ENCODE data around the gene NPIPA2.
"Not testable (repeated sequence)": the region's sequence is repeated elsewhere in the genome, so short reads cannot be mapped to it uniquely, and the experiment has no call there.

The NPIPA2 gene

GRCh38 chr16:14742273-14743128 lies at the start of gene NPIPA2:
Gene NPIPA2, plus strand, starts transcription at chr16:14742533. Its CDS starts 5,533 bp downstream, at chr16:14748066.
- DNase-seq = not testable (repeated sequence)

GRCh38 chr16:14694129-14694528 lies 48.2 kb upstream of the NPIPA2 start, which contains the start of gene PLA2G10:
Gene PLA2G10, minus strand, starts transcription at chr16:14694308. Its CDS starts 79 bp downstream, at chr16:14694229.
- DNase-seq = not testable (repeated sequence)

GRCh38 chr16:14701859-14702258 lies 40.5 kb upstream of the NPIPA2 start:
- DNase-seq = not testable (repeated sequence)

DNA sequence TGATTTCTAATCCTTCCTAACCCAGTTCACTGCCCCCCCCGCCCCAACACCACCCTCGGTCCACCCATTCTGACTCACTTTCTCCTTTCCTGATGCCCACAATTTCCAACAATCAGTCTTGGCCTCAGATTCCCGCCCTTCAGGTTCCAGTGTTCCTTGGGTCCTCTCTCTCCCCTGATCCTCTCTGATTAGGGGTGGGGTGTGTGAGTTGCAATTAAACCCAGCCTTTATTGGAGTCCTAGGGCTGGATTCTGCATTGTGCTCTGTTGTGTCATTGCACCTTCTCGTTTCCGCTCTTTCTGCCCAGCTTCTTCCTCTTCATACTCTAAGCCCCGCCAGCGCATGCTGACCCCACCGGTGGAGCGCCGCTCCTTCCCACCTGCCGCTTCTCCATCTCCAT lies 39.7 kb upstream of the NPIPA2 start:
- DNase-seq = not testable (repeated sequence)

DNA sequence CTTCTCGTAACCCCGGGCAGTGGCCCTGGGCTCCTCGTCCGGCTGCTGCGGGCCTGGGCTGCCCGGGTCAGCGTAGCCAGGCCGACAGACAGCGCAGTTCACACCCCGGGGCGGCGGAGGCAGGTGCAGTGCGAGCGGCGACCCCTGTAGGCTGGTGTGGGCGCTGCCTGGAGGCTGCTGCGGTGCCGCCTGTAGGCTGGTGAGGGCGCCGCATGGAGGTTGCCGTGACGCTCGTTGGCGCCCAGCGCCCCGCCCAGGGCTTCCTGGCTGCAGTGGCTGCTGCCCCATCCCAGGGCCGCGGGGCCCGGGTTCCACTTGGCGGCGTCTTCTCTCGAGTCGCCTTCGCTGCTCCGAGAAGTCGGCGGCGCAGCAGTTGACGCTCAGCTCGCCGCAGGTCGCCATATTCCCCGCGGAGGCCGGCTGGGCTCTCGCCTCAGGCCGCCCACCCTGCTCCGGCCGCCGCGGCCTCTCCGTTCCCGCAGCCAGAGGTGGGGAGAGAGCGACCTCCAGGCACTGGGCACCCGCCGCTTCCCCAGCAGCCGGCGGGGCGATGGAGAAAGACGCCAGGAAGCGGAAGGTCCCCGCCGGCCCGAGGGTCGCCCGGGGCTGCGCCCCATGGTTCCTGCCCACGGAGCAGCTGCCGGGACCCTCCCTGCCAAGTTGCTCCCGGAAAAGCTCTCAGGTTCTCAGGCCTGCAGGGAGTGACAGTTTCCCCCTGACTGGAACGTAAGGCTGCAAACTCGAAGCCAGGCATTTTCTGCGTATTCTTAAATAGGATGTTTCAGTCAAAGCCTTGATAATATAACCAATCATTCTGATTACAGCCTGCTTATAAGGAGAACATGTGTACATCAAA lies 38.9 kb upstream of the NPIPA2 start, which contains the start of gene NPIPA3:
Gene NPIPA3 (plus strand): TSS at position 256 of the 856 bp plus-strand sequence. CDS start 5,533 bp downstream, outside the sequence.
- not testable (repeated sequence) for DNase-seq

GRCh38 chr16:14733233-14733632 lies 9.1 kb upstream of the NPIPA2 start:
- DNase-seq = not testable (repeated sequence)

DNA sequence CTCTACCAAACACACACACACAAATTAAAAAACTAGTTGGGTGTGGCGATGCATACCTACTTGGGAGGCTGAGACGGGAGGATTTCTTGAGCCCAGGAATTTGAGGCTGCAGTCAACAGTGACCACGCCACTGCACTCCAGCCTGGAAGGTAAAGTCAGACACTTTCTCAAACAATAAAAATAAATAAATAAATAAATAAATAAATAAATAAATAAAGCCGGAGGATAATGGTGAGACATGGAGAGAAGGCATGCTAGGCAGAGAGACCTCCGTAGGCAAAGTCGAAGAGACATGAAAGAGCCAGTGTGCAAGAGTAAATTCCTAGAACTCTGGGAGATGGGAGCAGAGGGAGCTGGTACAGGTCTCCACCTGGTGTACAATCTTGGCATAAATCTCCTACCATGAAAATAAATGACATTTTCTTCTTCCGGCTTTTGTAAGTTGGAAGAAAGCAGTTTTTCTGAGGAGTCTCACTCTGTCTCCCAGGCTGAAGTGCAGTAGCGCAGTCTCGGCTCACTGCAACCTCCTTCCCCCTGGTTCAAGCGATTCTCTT lies 1.4 kb upstream of the NPIPA2 start:
- not testable (repeated sequence) for DNase-seq

GRCh38 chr16:14741794-14742193 lies 539 bp upstream of the NPIPA2 start:
- not testable (repeated sequence) for DNase-seq

- DNase-seq = not testable (repeated sequence)
Measured at GRCh38 chr16:14773654-14774053, 31.3 kb downstream of the NPIPA2 start.

GRCh38 chr16:14775624-14776023 lies 33.3 kb downstream of the NPIPA2 start:
- not testable (repeated sequence) for DNase-seq

DNA sequence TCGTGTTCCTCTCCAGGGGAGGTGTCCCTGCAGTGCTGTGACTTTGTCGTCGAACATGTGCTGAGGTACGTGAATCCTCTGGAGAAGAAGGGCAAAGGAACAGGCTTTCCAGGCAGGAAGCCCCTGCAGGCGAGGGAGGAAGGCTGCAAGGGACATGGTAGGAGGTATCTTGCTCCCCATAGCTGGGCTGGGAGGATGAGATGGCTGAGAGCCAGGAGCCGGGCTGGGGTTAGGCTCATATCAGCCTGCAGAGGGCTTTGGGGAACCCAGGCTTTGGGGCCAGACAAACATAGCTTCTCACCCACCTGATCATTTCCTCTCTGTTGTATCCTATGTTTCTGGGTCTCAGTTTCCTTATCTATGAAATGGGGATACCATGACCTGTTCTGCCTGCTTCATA lies 34.4 kb downstream of the NPIPA2 start:
- not testable (repeated sequence) for DNase-seq

DNA sequence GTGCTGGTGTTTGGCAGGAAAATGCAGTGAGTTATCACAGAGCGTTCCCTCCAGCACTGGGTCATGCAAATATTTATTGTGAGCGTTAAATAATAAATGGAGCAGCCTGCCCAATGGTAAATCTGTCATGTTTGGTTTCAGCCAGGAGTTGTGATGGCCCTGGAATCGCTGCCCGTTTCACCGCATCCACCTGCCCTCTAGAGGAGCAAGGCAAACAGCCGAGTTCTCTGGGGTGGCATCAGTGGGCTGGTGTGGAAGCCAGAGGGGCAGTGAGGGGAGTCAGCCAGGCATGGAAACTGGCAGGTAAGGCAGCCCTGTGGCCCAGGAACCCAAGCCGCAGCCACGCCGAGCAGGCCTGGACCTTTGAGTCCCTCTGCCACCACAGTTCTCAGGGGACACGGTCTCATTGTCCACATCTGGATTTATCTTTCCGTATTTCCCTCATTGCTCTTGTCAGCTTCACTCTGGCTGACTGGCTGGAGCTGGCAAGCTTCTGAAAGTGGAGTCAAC lies 37.1 kb downstream of the NPIPA2 start:
- not testable (repeated sequence) for DNase-seq

- DNase-seq = not testable (repeated sequence)
Measured at GRCh38 chr16:14786180-14786579, 43.8 kb downstream of the NPIPA2 start.

DNA sequence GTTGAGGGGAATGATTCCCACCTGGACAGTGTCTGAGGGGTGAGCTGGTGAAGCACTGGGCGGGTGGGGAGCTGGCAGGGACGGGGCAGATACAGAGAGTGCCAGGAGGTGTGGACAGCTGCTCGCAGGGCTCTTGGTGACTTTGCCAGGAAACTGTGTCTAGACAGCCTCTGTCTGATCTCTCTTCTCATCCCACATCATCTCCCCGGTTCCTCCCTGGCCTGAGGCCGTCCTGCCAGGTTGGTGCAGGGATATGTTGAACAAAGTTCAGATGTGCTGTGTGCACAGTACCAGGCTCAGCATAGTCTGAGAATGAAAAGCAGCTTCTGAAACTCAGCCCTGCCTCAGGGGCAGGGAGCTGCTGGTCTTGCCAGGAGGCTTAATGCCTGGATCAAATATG lies 47.2 kb downstream of the NPIPA2 start:
- not testable (repeated sequence) for DNase-seq

- DNase-seq = not testable (repeated sequence)
Measured at GRCh38 chr16:14790320-14790956, 48.1 kb downstream of the NPIPA2 start.

- DNase-seq = not testable (repeated sequence)
Measured at GRCh38 chr16:14792914-14793313, 50.6 kb downstream of the NPIPA2 start.

DNA sequence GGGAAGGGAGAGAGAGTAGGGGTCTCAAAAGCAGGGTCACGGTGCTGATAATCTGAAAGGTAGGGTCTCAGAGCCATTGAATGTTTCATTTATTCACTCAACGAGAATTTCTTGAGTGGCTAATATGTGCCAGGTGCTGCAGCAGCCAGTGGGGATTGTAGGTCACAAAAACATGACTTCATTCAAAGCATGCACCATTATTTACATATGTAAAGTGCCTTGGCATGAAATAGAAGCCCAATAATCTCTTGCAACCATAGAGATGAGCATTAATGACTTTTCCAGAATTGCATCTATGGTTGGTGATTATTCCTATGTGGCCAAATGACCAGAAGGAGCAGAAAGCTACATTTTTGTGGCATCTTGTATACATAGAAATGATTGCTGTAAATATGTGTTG lies 55.2 kb downstream of the NPIPA2 start:
- not testable (repeated sequence) for DNase-seq

DNA sequence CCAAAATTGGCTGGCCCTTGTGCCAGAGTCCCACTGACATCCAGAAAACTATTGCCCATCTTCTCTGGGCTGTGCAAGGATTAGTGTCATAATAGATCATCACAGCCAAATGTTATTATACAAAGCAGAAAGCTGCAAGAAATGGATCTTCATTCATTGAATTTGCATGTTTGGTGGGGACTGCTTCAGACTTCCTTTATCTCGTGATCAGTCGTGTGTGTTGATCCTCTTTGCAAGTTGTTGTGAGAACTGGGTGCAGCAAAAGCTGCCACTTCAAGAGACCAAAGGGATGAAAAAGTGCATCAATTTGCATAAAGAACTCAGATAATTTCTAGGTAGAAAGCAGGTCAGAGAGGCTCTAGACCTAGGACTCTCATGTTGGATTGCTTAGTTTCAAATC lies 61.2 kb downstream of the NPIPA2 start:
- DNase-seq = not testable (repeated sequence)

- not testable (repeated sequence) for DNase-seq
Measured at GRCh38 chr16:14807184-14807678, 64.9 kb downstream of the NPIPA2 start.

- not testable (repeated sequence) for DNase-seq
Measured at GRCh38 chr16:14813890-14814289, 71.6 kb downstream of the NPIPA2 start.

Measured in NCI-H1092 treated with DMSO at 0.1 percent for 48 hours (cell line).